PFSK-1 (cell line): ENCODE results near the gene TMC5.

Source experiments
- POLR2AphosphoS5 ChIP-seq: IDR thresholded peaks from 2 replicates; pipeline ENCODE4 v1.6.1; 2012; ENCODE audit warnings: low read depth, mild to moderate bottlenecking, control low read depth, low read length, moderate library complexity
- REST ChIP-seq, 2 experiments: IDR thresholded peaks; 2 replicates each; pipeline versions ENCODE4 v1.6.1 to v1.8.0; 2011 to 2012; ENCODE audit warnings: low read depth in 2 of 2, low read length in 2 of 2, control low read depth in 1 of 2, inconsistent platforms in 1 of 2, mild to moderate bottlenecking in 1 of 2, moderate library complexity in 1 of 2; ENCODE audit not compliant: insufficient read depth in 1 of 2

- no peak for TF ChIP-seq REST (IDR thresholded peaks at IDR 0.05; ENCODE audit: insufficient read depth in 1 of 2, low read depth in 2 of 2, low read length in 2 of 2)
- TF ChIP-seq POLR2AphosphoS5: no peak
Observed at GRCh38 chr16:19482291-19482690, 64.6 kb downstream of the TMC5 start.
